HCT116 (cell line): Measurements from ENCODE around the gene PRR12. TPM values are rescaled to one million over a fixed set of nuclear protein-coding genes. Genes with fewer than 3 reads are reported as not detected.

Source experiments
- ATAC-seq: fragments of 200-7000 bp; cut with Tn5 transposase; 2 replicates; pipeline ENCODE4 v1.9.1; 2020; ENCODE audit warnings: mild to moderate bottlenecking, moderate library complexity
- BruUV-seq: library from RNA; stranded (reverse); fragments of 400-500 nt; replicated peaks from 2 replicates; lab custom pipeline; 2021; lab: Mats Ljungman, UMichigan
- CTCF ChIA-PET: fragments of 300-600 bp; sonication (Branson Sonifier 250); formaldehyde crosslinking; loops from one replicate; lab custom pipeline; 2021; ENCODE audit warnings: antibody characterized with exemption; lab: Charles Lee
- POLR2A ChIA-PET: fragments of 300-600, 350-600 bp; sonication (Branson Sonifier 250); formaldehyde crosslinking; loops from one replicate; lab custom pipeline; 2021; ENCODE audit warnings: antibody characterized with exemption; lab: Charles Lee
- RAD21 ChIA-PET, 2 experiments: fragments of 300-600 bp; sonication (Branson Sonifier 250); formaldehyde crosslinking; loops; one replicate each; lab custom pipeline; 2023; ENCODE audit warnings: low total read pairs in 2 of 2; ENCODE audit not compliant: uncharacterized antibody in 2 of 2, unreplicated experiment in 2 of 2, low non-redundant PET in 1 of 2; lab: Charles Lee
- DNase-seq: peaks from one replicate; pipeline ENCODE4 v3.0.0-alpha.2; 2010; ENCODE audit warnings: low read depth, low spot score
- H2AFZ ChIP-seq: fragments of 200-600 bp; shearing (Covaris generic), sonication (generic); 2 replicates; pipeline ENCODE4 v1.6.1; 2017; ENCODE audit warnings: low read depth, mixed run types, mixed read lengths, antibody characterized with exemption, low read length; ENCODE audit not compliant: poor library complexity, severe bottlenecking
- H3K27ac ChIP-seq: 2 replicates; pipeline ENCODE4 v1.5.1; 2012; ENCODE audit warnings: low read depth, low read length
- H3K27me3 ChIP-seq: fragments of 200-600 bp; sonication (generic); 2 replicates; pipeline ENCODE4 v1.6.1; 2016; ENCODE audit warnings: mixed run types, low read length, mixed read lengths; ENCODE audit not compliant: insufficient read depth
- H3K36me3 ChIP-seq, 2 experiments: fragments of 200-500 bp in 1 of 2; fragments of 200-600 bp in 1 of 2; sonication (Bioruptor generic) in 1 of 2; sonication (generic) in 1 of 2; 2 replicates each; pipeline versions ENCODE4 v1.5.1 to v1.6.1; 2014 to 2016; ENCODE audit warnings: low read length in 2 of 2, inconsistent platforms in 1 of 2, mixed read lengths in 1 of 2, mixed run types in 1 of 2; ENCODE audit not compliant: insufficient read depth in 2 of 2, control insufficient read depth in 1 of 2
- H3K4me1 ChIP-seq, 2 experiments: fragments of 200-600 bp in 1 of 2; sonication (generic) in 1 of 2; 2 replicates each; pipeline versions ENCODE4 v1.5.1 to v1.6.1; 2012 to 2017; ENCODE audit warnings: low read length in 2 of 2, inconsistent platforms in 1 of 2, mild to moderate bottlenecking in 1 of 2, mixed read lengths in 1 of 2, mixed run types in 1 of 2, moderate library complexity in 1 of 2; ENCODE audit not compliant: insufficient read depth in 2 of 2, control insufficient read depth in 1 of 2
- H3K4me2 ChIP-seq: fragments of 200-600 bp; sonication (generic); 2 replicates; pipeline ENCODE4 v1.6.1; 2017; ENCODE audit warnings: mixed run types, low read length, mixed read lengths
- H3K4me3 ChIP-seq, 2 experiments: fragments of 200-600 bp in 1 of 2; sonication (generic) in 1 of 2; replicated peaks in 1 of 2; 2 replicates each; pipeline ENCODE4 v1.5.1; 2011 to 2016; ENCODE audit warnings: low read length in 2 of 2, control low read depth in 1 of 2, low read depth in 1 of 2, mild to moderate bottlenecking in 1 of 2, mixed read lengths in 1 of 2, mixed run types in 1 of 2
- H3K79me2 ChIP-seq: fragments of 200-600 bp; sonication (generic); 2 replicates; pipeline ENCODE4 v1.6.1; 2017; ENCODE audit warnings: mild to moderate bottlenecking, mixed run types, low read length, moderate library complexity, mixed read lengths; ENCODE audit not compliant: insufficient read depth
- H3K9ac ChIP-seq: fragments of 200-600 bp; sonication (generic); 2 replicates; pipeline ENCODE4 v1.6.1; 2016; ENCODE audit warnings: low read length, mixed read lengths
- H3K9me2 ChIP-seq: fragments of 200-600 bp; sonication (generic), shearing (Covaris generic); 2 replicates; pipeline ENCODE4 v1.6.1; 2017; ENCODE audit warnings: mixed run types, mild to moderate bottlenecking, moderate library complexity; ENCODE audit not compliant: insufficient read depth
- H3K9me3 ChIP-seq, 2 experiments: fragments of 200-500 bp in 1 of 2; fragments of 200-600 bp in 1 of 2; sonication (Bioruptor generic) in 1 of 2; sonication (generic) in 1 of 2; 2 replicates each; pipeline ENCODE4 v1.6.1; 2014 to 2017; ENCODE audit warnings: low read length in 2 of 2, mixed read lengths in 2 of 2, inconsistent platforms in 1 of 2, low read depth in 1 of 2, mild to moderate bottlenecking in 1 of 2, mixed run types in 1 of 2, moderate library complexity in 1 of 2; ENCODE audit not compliant: control insufficient read depth in 1 of 2, insufficient read depth in 1 of 2
- H4K20me1 ChIP-seq: fragments of 200-600 bp; sonication (generic), shearing (Covaris generic); 2 replicates; pipeline ENCODE4 v1.6.1; 2017; ENCODE audit warnings: mixed run types, mild to moderate bottlenecking, moderate library complexity; ENCODE audit not compliant: insufficient read depth
- CTCF ChIP-seq, 3 experiments: fragments of 200-600 bp in 1 of 3; sonication (generic) in 1 of 3; IDR thresholded peaks in 2 of 3; conservative IDR thresholded peaks in 1 of 3; 2 replicates each; pipeline ENCODE4 v1.5.1; 2012 to 2017; ENCODE audit warnings: low read depth in 2 of 3, low read length in 2 of 3, antibody characterized with exemption in 1 of 3, borderline replicate concordance in 1 of 3, control low read depth in 1 of 3, mild to moderate bottlenecking in 1 of 3, mixed read lengths in 1 of 3, mixed run types in 1 of 3, moderate library complexity in 1 of 3; ENCODE audit not compliant: insufficient read depth in 1 of 3
- EZH2 ChIP-seq: fragments of 200-600 bp; sonication (generic); IDR thresholded peaks from 2 replicates; pipeline ENCODE4 v1.6.1; 2017; ENCODE audit warnings: antibody characterized with exemption, mixed run types
- JUND ChIP-seq: IDR thresholded peaks from 2 replicates; pipeline ENCODE4 v1.6.1; 2012
- MAX ChIP-seq: IDR thresholded peaks from 2 replicates; pipeline ENCODE4 v1.6.1; 2012
- REST ChIP-seq: IDR thresholded peaks from 2 replicates; pipeline ENCODE4 v1.6.1; 2012; ENCODE audit warnings: low read depth
- TCF7L2 ChIP-seq: IDR thresholded peaks from 2 replicates; pipeline ENCODE4 v1.7.0; 2011; ENCODE audit warnings: borderline replicate concordance, inconsistent platforms; ENCODE audit not compliant: insufficient read depth, insufficient read length; ENCODE audit errors: extremely low read depth
- YY1 ChIP-seq: IDR thresholded peaks from 2 replicates; pipeline ENCODE4 v1.6.1; 2011; ENCODE audit warnings: low read length, low read depth, moderate library complexity, mild to moderate bottlenecking; ENCODE audit not compliant: insufficient replicate concordance; ENCODE audit errors: extremely low read depth
- intact Hi-C: fragments of 100-400 bp; cut with micrococcal nuclease; formaldehyde crosslinking; loops from 2 replicates; pipeline ENCODE4 v1.10.0; 2022
- total RNA-seq: library from RNA; stranded (reverse); gene quantifications from one replicate; pipeline ENCODE4 v1.2.1, GENCODE V29; 2021; ENCODE audit not compliant: unreplicated experiment

PRR12 gene
- total RNA-seq, 1 experiment from 2014 or later = 26.9 TPM

- intact Hi-C loops = no loop called here
- Histone ChIP-seq H3K4me2 (no peak overlapping the region), H4K20me1 (no peaks in the 10 kb centered on the region), H3K9me3 (no peaks in the 10 kb centered on the region), H2AFZ (no peak overlapping the region), H3K4me3 (no peak overlapping the region), H3K27me3 (no peaks in the 10 kb centered on the region), H3K27ac (no peak overlapping the region), H3K4me1 (no peaks in the 10 kb centered on the region), H3K79me2 (no peaks in the 10 kb centered on the region; the same call in 1 of the 2 replicates), H3K9ac (no peak overlapping the region), H3K36me3 (peaks cover 0 to 9% of the 10 kb centered on the region in 2 experiments; a peak in 1 of 4 replicates), H3K9me2 (no peaks in the 10 kb centered on the region)
- DNase-seq (no peak), ATAC-seq (no peak)
- BruUV-seq = TSS peak; percentile 29
- TF ChIP-seq EZH2 (no peak), CTCF (IDR thresholded peaks at IDR 0.05 in 2 of 3, conservative IDR thresholded peaks at IDR 0.05 in 1 of 3; ENCODE audit: borderline replicate concordance in 1 of 3, insufficient read depth in 1 of 3, low read depth in 2 of 3, low read length in 2 of 3) (no peak), MAX (no peak), TCF7L2 (no peak), YY1 (no peak), REST (no peak), JUND (no peak)
- ChIA-PET RAD21 (no interaction called here), POLR2A (no interaction called here), CTCF (no interaction called here)
Measured at GRCh38 chr19:49624967-49625910, 34.3 kb downstream of the PRR12 start.
